Hepatocyte (in vitro differentiated cells): ENCODE results near the gene PXMP2.

Experiments used
- CTCF ChIP-seq: fragments of 200-600 bp; sonication (generic); IDR thresholded peaks from 2 replicates; pipeline ENCODE4 v1.5.1; 2016; ENCODE audit warnings: antibody characterized with exemption, mild to moderate bottlenecking; ENCODE audit not compliant: poor library complexity
- EZH2 ChIP-seq: fragments of 200-600 bp; sonication (generic); IDR thresholded peaks from 2 replicates; pipeline ENCODE4 v1.6.1; 2016; ENCODE audit warnings: antibody characterized with exemption, mild to moderate bottlenecking, borderline replicate concordance

- TF ChIP-seq CTCF (no peak), EZH2 (no peak)
Measured at GRCh38 chr12:132651444-132652100, 35.8 kb upstream of the PXMP2 start.
